PC-3 (cell line): ENCODE results near the gene ADCY9.
"Not testable (repeated sequence)": the region's sequence is repeated elsewhere in the genome, so short reads cannot be mapped to it uniquely, and the experiment has no call there.

Experiments
- EZH2 ChIP-seq: fragments of 300-600 bp; sonication (generic); IDR thresholded peaks from one replicate; pipeline ENCODE4 v1.6.1; 2017; ENCODE audit warnings: antibody characterized with exemption, mild to moderate bottlenecking, low read length; ENCODE audit not compliant: unreplicated experiment
- TF ChIP-seq, protein P1 (sequence below): fragments of 300-600 bp; sonication (generic); conservative IDR thresholded peaks from 2 replicates; pipeline ENCODE4 v1.5.1; 2017; ENCODE audit warnings: antibody characterized with exemption, low read depth, mild to moderate bottlenecking, low read length

DNA sequence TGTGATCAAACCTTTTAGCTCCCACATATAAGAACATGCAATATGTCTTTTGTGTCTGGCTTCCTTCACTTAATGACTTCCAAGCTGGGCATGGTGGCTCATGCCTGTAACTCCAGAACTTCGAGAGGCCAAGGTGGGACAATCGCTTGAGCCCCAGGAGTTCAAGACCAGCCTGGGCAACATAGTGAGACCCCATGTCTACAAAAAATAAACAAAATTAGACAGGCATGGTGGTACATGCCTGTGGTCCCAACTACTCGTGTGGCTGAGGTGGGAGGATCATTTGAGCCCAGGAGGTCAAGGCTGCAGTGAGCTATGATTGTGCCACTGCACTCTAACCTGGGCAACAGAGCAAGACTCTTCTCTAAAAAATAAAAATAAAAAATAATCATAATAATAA lies 79.3 kb downstream of the ADCY9 start:
- not testable (repeated sequence) for TF ChIP-seq EZH2
- TF ChIP-seq, protein P1, sequence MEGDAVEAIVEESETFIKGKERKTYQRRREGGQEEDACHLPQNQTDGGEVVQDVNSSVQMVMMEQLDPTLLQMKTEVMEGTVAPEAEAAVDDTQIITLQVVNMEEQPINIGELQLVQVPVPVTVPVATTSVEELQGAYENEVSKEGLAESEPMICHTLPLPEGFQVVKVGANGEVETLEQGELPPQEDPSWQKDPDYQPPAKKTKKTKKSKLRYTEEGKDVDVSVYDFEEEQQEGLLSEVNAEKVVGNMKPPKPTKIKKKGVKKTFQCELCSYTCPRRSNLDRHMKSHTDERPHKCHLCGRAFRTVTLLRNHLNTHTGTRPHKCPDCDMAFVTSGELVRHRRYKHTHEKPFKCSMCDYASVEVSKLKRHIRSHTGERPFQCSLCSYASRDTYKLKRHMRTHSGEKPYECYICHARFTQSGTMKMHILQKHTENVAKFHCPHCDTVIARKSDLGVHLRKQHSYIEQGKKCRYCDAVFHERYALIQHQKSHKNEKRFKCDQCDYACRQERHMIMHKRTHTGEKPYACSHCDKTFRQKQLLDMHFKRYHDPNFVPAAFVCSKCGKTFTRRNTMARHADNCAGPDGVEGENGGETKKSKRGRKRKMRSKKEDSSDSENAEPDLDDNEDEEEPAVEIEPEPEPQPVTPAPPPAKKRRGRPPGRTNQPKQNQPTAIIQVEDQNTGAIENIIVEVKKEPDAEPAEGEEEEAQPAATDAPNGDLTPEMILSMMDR, result not testable (repeated sequence)
